GM18858 (cell line): ENCODE data around the gene ARMC12.
"Not testable (repeated sequence)": the region's sequence is repeated elsewhere in the genome, so short reads cannot be mapped to it uniquely, and the experiment has no call there.

Source experiments
- ATAC-seq: cut with Tn5 transposase; IDR thresholded peaks from one replicate; pipeline ENCODE4 v1.9.1; 2021; ENCODE audit not compliant: unreplicated experiment

Gene ARMC12

DNA sequence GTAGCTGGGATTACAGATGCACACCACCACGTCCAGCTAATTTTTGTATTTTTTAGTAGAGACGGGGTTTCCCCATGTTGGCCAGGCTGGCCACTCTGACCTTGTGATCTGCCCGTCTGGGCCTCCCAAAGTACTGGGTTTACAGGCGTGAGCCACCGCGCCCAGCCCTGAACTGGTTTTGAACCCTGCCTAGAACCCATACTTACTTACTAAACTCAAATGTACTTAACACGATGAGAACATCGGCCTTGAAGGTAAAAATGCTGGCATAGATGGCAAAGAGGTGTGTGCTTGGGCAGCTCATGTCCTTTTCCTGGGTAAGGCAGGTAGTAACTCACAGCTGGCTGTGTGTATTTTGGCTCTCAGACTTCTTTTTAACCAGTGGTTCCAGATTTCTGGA lies 3.2 kb upstream of the ARMC12 start:
- no peak for ATAC-seq

GRCh38 chr6:35734319-35734718 lies 2.5 kb upstream of the ARMC12 start:
- not testable (repeated sequence) for ATAC-seq

DNA sequence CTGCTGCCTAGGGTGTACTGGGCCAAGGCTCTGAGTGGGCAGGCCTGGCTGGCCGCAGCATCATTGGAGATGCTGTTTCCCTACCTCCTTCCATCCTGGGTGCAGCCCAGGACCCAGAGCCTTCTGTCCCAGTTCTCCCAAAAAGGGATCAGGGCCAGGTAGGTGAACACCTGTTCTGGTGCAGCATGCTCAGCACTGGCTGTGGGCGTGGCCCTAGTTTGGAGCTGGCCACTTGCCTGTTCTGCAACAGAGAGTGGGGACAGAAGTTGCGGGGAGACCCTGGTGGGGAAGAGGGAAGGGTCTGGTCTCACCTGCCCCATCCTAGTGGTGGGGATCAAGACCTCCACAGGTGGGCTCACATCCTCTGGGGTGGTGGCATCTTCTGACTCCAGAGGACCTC lies 1.4 kb upstream of the ARMC12 start:
- ATAC-seq: no peak

DNA sequence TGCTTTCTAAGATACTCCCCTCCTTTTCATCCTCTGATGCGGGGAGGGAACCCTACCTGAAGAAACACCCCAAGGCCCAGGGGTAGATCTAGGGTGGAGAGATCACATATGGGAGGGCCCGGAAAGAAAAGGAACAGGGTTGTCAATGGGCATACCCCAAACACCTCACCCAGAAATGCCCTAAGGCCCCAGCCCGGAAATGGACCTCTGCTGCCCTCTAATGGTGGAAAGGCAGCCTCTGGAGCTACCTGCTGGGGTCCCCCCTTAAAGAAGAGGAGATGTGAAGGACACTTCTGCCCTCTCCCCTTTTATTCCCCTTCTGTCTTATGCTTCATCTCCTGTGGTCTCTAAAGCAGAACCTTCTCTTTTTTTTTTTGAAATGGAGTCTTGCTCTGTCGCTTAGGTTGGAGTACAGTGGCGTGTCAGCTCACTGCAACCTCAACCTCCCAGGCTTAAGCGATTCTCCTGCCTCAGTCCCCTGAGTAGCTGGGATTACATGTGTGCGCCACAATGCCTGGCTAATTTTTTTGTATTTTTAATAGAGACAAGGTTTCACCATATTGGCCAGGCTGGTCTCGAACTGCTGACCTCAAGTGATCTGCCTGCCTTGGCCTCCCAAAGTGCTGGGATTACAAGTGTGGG lies 458 bp upstream of the ARMC12 start:
- ATAC-seq: no peak

DNA sequence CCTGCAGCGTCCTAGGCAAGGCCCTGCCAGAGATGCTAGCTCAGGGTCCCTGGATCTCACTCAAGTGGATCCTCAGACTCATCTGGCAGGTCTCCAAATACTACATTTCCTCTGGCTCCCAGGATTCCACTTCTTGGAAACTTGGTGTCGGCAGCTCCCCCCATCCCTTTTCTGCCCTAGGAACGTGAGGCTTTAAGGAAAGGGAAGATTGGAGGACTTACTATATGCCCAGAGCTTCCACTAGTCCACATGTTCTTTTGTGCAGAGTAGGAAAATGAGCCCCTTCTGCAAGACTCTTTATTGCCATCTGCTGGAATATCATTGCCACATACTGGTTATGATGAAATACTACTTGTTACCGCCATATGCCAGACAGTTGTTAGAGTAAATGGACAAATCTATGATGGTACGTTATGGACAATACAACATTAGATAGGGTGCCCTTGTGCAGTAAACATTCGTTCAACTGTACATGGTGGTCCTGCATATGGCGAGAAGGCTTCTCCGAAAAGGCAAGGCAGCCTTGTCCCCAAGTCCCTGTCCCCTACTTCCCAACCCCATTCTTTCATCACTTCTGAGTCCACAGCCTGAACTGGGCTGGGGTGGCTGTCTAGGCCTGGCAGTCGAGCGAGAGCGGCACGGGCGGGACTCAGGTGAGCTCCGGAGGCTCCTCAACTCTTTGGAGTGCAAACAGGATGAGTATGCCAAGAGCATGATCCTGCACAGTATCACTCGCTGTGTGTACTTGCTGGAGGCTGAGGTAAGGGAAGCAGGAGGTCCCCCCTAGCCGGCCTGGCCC lies 780 bp downstream of the ARMC12 start:
- ATAC-seq: no peak

- no peak for ATAC-seq
Observed at GRCh38 chr6:35739645-35740524, 3.1 kb downstream of the ARMC12 start.

- no peak for ATAC-seq
Observed at GRCh38 chr6:35742842-35743241, 6.0 kb downstream of the ARMC12 start.

DNA sequence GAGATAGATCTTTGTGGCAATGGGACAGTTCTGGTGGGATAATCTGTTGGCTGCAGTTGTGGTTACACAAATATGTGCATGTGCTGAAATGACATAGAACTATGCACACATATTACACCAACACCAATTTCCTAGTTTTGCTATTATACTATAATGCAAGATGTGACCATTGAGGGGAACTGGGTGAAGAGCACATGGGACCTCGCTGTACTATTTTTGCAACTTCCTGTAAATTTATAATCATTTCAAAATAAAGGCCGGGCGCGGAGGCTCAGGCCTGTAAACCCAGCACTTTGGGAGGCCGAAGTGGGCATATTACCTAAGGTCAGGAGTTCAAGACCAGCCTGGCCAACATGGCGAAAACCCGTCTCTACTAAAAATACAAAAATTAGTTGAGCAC lies 8.7 kb downstream of the ARMC12 start:
- no peak for ATAC-seq

GRCh38 chr6:35746516-35746915 lies 9.7 kb downstream of the ARMC12 start:
- no peak for ATAC-seq

GRCh38 chr6:35747877-35748276 lies 11.0 kb downstream of the ARMC12 start:
- ATAC-seq: no peak

GRCh38 chr6:35750557-35750956 lies 13.7 kb downstream of the ARMC12 start:
- no peak for ATAC-seq

DNA sequence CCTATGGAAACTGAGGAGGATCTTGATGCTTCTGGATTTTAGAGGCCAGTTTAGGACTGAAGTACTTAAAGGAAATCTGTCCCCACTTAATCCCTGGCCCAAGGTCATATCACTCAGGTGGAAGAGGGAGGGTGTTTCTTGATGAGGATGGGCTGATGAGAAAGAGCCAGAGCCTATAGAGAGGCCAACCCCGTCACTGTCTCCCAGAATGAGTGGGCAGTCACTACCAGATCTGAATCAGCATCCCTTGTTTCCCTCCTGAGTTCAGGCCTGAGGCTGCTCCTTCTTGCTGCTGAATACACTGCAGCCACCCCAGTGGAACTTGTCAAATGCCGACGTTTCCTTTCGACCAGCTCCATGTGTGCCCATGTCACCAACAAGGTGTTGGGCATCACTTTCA lies 14.8 kb downstream of the ARMC12 start:
- no peak for ATAC-seq

- ATAC-seq: no peak
Observed at GRCh38 chr6:35752330-35752729, 15.5 kb downstream of the ARMC12 start.

- ATAC-seq: no peak
Observed at GRCh38 chr6:35754452-35755277, 17.8 kb downstream of the ARMC12 start.

DNA sequence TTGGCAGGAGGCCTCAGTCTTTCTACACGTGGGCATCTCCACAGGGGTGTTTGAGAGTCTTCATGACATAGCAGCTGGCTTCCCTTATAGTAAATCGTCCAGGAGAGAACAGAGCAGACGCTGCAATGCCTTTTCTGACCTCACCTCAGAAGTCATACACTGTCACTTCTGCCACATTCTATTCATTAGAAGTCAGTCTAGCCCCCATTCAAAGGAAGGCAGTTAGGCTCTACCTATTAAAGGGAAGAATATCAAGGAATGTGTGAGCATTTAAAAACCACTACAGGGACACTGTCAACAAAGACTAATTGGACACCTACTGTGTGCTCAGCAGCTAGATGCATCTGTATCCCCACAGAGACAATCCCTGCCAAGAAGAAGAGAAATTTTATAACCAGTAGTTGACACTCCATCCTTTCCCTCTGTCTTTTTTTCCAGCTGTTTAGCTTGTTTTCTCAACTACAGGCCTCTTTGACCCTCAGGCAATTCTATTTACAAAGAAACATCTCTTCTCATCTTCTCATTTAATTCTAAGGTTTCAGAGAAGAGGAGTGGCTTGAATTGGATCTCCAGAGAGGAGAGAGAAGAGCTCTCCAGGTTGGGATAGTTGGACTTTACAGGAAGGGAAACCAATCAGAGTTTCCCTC lies 18.6 kb downstream of the ARMC12 start:
- ATAC-seq: no peak

DNA sequence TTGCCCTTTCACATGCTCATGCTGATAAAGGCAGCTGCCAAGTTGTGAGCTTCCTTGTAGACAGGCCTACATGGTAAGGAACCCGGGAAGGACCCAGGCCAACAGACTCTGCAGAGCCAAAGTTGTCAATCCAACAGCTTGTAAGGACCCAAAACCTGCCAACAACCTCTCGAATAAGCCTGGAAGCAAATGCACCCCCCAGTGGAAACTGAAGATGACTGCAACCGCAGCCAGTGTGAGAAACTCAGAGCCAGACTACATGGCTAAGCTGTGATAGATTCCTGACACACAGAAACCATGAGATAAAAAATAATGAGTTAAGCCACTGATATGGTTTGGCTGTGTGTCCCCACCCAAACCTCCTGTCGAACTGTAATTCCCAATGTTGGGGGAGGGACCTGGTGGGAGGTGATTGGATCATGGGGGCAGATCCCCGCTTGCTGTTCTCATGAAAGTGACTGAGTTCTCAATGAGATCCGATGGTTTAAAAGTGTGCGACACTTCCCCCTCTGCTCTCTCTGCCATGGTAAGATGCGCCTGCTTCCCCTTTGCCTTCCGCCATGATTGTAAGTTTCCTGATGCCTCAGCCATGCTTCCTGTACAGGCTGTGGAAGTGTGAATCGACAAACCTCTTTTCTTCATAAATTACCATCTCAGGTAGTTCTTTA lies 20.8 kb downstream of the ARMC12 start:
- ATAC-seq: no peak

DNA sequence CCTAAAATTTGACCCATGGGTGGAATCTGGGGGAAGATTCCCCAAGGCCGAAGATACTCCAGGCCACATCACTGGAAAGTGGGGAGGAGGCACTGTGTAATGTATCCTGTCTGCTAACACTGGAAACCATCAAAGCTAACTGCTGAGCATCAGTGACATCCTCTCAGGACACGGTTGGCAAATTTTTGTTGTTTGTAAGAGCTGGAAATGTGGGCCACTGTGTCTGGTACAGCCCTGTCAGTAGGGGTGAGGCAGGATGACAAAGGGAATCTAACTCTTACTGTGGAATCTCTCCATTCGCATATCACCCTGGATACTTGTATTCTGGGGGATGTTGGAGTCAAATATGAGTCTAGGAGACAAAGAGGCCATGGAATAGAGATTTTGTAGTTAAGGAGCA lies 22.6 kb downstream of the ARMC12 start:
- ATAC-seq: no peak

DNA sequence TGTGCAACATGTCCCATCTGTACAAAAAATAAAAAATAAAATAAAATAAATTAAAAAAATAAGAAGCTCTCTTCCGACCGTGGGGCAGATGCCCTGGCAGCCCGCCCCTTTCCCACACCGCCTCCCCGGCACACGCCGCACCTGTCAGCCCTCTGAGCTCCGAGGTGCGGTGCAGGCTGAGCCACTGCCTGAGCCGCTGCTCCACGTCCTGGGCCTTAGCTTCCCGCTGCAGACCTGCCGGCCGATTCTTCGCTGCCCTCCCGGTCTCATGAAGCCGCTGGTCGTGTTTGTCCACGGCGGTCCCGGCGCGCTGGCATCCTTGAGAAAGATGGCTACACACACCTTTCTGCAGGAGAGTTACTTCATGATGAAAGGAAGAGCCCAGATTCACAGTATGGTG lies 28.9 kb downstream of the ARMC12 start:
- no peak for ATAC-seq

DNA sequence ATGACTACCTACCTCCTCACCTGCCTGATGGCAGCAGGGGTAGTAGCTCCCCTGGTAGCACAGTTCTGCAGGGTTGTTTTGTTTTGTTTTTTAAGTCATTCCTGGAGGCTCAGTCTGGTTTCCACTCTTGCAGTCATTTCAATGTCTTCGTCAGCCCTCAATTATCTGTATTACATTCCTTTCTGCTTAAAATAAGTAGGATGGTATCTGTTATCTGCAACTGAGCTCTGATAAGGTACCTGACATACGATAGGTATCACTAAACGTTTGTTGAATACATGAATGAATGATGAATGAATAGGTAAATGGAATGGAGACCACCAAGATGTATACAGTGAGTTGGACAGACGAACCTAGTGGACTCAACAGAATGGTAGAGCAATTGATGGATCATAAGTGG lies 32.4 kb downstream of the ARMC12 start:
- ATAC-seq: no peak

DNA sequence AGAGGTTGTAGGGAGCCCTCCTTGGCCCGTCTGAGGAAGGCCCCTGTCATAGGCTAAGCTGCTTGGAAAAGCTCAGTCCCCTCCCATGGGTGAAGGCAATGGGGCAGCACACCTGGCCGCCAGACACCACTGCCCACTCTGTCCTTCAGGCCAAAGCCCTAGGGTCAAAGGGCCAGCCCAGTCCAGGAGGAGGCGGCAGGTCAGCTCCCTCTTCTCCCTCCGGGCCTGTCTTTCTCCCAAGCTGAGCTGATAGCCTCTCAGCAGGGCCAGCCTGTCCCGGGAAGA lies 34.5 kb downstream of the ARMC12 start:
- ATAC-seq: no peak
